HL-60 (cell line): ENCODE data around the gene ZKSCAN2.

ENCODE experiments used
- POLR2AphosphoS5 ChIP-seq: IDR thresholded peaks from 2 replicates; pipeline ENCODE4 v1.6.1; 2012; ENCODE audit warnings: low read depth
- REST ChIP-seq: IDR thresholded peaks from 2 replicates; pipeline ENCODE4 v1.6.1; 2012; ENCODE audit warnings: low read depth; ENCODE audit not compliant: insufficient replicate concordance

GRCh38 chr16:25223964-25224363, 33.7 kb downstream of the ZKSCAN2 start:
- TF ChIP-seq POLR2AphosphoS5 = no peak
- no peak for TF ChIP-seq REST
